Activated T-cell treated with anti-CD3 and anti-CD28 coated beads for 24 hours (primary cell): ENCODE data around the gene VDAC1.
"Not testable (repeated sequence)": the region's sequence is repeated elsewhere in the genome, so short reads cannot be mapped to it uniquely, and the experiment has no call there.

Experiments used
- DNase-seq: peaks from one replicate; pipeline ENCODE4 v3.0.0-alpha.2; 2020; ENCODE audit warnings: low read depth

VDAC1 gene

DNA sequence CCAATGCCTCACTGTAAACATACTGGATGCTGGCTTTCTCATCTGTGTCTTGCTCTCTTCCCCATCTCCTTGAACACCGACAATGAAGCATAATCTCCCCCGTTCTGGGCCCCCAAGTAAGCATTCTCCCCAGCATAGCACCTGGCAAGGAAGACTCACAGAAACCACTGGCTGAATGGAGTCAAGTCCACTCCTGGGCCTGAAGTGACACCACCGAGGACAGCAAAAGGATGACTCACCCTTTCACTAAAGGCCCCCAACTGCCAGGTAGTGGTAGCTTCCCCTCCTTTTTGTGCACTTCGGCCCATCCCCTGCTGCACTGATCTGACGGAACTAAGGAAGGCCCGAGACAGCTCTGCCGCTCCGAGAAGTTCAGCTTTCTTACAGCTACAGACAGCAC lies 9.4 kb downstream of the VDAC1 start:
- DNase-seq = no peak

DNA sequence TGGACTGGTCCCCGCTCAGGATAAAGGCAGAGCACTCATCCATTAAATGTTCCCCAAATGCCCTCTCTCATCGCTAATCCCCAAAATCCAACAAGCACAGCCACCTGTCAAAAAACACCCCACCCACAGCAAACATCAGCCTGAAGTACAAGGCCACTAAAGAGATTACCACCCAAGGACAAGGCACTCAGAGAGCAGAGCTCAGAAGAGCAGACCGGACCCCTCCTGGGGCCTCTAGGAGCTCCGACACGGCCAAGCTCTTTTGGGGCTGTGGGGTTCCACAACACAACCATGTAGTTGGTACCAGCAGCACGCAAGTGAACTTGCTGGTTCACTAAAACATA lies 9.8 kb downstream of the VDAC1 start:
- DNase-seq = no peak

DNA sequence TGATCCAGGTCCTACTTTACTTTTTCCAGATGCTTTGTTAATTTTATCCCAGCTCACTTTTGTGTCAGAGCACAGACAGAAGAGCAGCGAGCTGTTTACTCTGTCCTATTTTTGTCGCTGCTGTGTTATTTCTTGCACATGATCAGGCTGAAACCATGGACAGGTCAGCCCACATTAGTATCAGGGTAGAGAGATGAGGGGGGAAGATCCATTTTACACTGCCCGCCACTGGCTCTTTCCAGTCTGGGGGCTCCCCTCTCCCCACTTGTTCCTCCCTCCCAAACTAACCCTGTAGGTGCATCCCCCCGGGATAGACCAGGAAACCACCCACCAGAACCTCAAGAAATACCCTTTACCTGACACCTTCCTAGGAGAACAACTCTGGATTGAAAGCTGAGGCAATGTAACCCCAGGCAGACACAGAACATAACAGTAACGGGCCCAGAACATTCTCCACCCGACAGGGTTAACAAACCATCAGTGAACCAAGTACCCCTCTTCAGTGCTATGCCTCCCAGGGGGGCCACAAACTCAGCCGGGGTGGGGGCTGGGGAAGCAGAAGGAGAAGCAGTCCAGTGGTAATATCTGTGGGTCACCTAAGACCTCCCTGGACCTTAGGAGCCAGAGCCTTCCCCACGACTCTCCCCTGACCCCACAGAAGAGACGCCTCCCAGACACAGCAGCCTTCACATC lies 10.3 kb downstream of the VDAC1 start:
- DNase-seq = no peak

DNA sequence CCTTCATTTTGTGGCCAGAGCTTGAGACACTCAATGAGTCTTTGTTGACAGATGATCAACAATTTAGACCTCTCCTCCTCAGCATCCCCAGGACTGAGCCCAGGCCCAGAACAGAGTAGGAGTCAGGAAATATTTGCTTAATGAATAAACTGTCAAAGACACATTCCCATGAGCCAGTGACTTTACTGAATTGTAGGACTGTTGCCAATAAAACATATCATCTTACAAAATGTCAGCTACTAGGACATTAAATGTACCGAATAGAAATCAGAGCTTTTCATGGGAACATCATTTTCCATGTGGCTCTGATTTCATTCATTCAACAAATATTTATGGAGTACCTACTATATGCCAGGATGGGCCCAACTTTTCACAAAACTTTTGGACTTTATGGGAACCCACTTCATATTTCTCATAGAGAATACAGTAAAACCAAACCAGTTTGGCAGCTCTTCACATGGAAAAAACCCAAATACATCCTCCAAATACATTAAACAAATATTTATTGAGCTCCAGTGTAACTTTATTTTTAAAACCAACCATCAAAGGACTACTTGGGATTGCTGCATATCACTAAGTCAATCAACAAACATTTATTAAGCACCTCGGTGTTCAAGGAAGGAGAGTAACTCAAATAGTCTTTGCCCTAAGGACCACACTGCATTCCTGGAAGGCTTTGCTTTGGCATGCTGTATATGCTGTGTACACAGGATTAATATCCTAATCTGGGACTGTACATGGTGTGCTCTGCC lies 11.4 kb downstream of the VDAC1 start:
- DNase-seq = no peak

DNA sequence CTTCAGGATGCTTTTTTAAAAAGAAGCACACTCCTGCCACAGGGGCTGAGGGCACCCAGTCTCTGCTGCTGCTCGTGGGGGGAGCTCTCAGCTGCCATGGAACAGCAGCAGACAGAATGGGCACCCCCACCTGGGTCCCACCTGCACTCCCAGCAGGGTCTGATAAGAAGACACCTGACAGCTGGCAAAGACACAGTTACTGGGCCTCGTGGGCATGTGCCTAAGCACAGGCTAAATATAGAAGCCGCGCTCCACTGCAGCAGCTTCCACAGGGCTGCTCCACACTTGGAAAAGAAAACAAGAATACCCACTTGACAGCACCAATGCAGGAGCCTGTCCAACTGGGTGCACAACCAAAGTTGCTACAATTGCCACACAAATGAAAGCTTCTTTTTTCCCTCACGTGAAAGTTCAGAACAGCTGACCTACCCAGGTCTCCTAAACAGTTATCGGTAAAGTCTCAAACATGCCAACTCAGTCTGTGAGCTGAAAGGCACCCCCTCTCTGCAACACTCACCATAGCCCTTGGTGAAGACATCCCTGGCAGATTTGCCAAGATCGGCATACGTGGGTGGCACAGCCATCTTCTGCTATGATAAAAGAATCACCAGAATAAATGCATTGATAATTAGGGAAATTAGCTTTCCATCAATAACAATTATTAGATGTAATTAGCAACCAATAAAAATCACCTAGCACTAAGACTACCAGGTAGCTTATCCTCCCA lies 12.2 kb downstream of the VDAC1 start:
- no peak for DNase-seq

DNA sequence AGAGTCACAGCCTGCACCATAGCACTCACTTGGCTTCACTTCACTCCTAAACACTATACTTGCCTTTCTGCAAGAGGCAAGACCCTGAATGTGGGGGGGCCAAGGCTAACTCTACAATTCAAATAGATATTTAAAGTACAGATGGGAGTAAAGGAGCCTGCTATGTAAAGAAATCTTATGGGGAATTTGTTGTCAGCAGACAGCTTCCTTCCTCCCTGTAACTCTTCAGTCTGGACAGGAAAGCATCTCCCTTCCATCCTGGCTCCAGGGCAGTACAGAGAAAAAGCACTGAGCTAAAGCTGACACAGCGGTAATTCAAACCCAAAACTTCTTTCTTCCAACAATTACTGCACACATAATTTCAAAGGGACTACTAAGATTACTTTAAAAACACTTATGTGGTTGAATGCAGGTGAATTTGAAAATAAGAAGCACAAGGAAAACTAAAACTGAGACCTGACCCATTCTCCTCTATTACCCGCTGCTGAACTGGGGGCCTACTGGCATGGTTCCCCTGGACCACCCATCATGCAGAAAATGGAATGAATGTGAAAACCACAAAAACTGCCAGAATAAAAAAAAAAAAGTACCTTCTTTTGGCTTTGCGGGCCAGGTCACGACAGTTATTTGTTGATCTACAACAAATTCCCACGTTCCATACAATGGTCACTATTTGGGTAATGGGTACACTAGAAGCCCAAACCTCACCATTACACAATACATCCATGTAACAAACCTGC lies 13.4 kb downstream of the VDAC1 start:
- DNase-seq = no peak

DNA sequence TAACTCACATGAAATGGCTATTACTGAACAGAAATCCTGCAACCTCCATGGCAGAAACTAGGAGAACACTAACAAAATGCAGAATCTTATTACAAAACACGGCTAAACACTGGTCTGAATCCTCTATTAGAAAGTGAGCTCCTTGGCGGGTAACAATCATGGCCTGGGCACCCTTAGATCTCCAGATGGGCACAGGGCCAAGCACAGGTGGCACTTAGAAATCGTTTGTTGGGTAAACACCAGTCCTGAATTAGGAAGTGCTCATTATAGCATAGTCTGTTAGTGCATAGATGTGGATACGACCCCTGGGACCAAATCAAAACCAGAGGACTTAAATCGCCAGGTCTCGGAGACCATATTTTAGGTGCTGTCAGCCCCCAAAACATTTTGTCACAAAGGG lies 14.4 kb downstream of the VDAC1 start:
- DNase-seq = no peak

DNA sequence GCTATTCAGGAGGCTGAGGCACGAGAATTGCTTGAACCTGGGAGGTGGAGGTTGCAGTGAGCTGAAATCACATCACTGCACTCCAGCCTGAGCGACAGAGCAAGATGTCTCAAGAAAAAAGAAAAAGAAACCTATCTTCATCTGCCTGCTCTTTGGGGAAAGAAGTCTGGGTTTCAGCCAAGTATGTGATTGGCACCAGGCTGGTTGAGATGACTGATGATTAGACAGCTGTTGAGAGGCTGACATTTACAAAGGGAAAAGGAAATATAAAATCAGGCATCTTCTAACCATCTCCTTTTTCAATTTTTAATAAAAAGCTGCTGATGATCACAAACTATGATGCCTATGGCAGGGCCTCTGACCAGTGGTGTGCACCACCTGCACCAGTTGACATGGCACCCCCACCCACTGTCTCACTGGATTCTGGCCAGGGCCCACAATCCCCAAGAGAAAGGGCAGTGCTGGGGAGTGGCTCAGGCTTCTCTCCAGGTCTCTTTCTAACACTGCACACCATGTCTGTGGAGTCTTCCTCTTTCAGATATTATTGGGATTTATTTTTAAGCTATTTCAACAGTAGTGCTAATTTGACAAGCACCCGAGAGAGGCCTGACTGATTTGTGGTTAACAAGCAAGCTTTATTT lies 19.1 kb downstream of the VDAC1 start:
- no peak for DNase-seq

DNA sequence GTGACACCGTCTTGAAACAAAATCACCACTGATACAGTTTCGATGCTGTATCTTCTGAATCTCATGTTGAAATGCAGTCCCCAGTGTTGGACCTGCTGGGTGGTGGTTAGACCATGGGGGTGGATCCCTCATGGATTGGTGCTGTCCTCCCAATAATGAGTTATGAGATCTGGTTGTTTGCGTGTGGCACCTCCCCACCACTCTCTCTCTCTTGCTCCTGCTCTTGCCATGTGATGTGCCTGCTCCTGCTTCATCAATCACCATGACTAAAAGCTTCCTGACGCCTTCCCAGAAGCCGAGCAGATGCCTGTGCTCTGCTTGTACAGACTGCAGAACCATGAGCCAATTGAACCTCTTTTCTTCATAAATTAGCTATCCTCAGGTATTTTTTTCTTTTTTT lies 21.1 kb downstream of the VDAC1 start:
- DNase-seq = no peak

DNA sequence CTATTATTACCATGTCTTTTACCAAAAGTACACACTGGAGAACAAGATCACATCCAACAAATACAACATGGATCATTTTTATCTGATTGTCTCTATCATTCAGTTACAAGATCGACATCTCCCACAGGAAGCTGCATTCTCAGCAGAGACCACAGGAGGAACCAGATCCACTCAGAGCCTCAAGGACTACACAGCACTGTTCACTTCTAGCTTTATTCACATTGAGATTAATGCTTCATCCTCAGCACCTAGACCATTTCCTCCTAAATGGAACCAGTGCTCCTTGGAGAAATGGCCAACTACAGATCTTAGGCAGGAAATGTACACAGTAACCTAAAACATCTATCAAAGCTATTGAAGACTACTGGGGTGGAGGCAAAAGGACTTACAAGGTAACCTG lies 23.1 kb downstream of the VDAC1 start:
- DNase-seq = no peak

DNA sequence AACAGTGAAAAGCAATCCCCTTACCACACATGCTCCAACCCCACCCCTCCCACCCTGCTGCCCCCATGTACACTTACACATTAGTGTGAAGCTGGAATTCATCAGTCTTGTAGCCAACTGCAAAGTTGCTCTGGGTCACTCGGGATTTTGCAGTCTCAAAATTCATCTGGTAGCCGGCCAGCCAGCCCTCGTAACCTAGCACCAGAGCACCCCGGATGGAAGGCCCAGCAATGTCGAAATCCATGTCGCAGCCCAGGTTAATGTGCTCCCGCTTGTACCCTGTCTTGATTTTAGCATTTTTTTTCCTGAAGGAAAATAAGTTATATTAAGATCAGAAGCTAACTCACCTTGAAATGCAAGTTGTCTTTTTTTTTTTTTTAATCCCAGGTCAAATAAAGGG lies 24.1 kb downstream of the VDAC1 start:
- no peak for DNase-seq

DNA sequence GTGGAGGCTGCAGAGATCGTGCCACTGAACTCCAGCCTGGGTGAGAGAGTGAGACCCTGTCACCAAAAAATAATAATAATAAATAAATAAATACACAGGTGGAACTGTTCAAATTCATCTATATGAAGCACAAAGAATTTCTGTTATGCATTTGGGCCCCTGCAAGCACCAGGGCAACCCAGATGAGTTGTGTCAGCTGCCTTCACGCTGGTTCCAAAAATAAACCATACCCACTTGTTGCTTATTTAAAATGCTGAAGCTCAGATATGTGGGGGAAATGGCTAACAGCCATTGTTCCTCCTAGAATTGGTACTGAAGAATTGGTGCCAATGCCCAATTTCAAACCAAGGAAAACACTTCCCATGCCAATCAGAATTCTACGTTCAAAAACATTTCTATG lies 25.8 kb downstream of the VDAC1 start:
- DNase-seq = no peak

DNA sequence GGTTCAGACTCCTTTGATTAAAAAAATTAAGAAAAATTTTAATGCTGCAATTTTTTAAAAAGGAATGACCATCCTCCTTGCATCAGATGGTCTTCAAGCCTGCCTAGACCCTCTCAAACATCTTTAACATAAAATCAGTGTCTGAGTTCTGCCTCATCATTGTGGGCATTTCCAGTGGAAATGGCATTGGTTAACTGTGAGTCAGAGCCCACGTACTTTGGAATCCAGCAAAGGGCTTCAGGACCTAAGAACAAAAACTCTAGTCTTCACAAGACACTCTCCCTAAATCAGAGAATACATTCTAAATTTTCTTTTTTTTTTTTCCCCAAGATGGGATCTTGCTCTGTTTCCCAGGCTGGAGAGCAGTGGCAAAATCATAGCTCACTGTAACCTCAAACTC lies 26.9 kb downstream of the VDAC1 start:
- DNase-seq = no peak

DNA sequence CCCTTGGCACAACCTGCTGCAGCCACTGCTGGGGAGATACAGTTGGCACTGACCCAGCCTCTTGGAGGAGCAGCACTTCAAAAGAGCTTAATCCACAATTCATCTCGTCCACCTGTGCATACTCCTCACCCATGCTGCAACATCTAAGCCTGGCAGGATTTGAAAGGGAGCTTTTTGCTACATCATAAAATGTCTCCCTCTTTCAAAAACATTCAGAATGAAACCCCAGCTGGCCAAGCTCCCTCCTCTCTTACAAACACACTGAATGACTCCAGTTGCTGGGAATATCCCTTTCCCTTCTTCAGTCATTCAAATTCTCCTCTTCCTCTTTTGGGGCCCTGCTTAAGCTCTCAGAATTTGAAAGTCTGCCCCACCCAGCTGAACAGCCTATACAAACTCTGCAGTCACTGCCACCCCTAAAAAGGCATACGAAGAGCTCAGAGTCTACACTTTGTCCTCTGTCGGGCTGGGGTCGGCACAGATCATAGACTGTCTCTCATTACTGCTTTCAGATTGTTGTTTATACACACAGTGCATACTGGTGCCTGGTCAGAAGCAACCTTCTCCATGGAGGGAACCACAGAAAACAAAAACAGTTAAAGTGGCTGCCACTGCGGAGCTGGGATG lies 27.5 kb downstream of the VDAC1 start:
- DNase-seq = no peak

DNA sequence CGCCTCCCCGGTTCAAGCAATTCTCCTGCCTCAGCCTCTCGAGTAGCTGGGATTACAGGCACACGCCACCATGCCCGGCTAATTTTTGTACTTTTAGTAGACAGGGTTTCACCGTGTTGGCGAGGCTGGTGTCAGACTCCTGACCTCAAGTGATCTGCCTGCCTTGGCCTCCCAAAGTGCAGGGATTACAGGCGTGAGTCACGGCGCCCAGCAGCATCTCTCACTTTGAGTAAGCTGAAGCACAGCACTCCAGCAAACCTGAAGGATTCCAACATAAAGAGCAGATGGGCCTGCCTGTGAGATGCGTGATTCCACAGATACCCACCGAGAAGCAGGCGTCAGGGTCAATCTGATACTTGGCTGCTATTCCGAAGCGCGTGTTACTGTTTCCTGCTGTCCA lies 29.2 kb downstream of the VDAC1 start:
- not testable (repeated sequence) for DNase-seq

DNA sequence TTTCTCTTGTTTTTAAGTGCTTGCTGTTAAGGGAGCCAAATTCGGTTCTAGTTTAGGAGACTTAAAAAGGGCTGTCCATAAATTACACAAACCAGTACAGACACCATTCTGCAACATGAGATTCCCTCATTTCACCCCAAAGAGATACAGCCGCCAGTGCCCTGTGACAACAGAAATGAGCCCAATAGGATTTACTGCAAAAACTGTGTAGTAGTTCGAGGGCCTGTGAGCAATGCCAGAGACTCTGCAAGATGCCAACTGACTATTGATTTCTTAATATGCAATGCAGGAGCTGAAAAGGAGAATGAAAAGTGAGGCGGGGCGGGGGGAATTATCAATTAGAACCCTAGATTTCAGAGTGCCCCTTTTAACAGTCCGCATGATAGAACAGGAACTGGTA lies 30.6 kb downstream of the VDAC1 start:
- DNase-seq = no peak

DNA sequence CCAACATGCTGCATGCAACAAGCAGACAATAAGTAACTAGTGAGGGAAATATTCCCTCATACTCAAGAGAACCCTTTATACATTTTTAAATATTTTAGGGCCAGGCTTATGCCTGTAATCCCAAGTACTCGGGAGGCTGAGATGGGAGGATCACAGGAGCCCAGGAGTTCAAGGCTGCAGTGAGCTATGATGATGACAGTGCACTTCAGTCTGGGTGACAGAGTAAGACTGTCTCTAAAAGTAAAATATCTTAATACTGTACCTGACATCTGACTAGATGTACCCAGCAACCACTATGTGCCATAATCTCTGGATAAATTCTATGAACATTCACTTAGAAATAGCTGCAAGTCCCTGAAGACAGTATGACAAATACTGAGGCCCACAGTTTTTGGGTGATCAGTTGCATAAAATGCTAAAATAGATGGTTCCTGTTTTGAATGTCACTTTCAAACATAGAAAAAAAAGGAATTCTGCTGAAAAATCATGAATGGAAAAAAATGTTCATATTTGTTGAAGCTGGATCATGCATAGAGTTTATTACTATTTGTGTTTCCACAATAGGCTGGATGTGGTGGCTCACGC lies 34.4 kb downstream of the VDAC1 start:
- no peak for DNase-seq

DNA sequence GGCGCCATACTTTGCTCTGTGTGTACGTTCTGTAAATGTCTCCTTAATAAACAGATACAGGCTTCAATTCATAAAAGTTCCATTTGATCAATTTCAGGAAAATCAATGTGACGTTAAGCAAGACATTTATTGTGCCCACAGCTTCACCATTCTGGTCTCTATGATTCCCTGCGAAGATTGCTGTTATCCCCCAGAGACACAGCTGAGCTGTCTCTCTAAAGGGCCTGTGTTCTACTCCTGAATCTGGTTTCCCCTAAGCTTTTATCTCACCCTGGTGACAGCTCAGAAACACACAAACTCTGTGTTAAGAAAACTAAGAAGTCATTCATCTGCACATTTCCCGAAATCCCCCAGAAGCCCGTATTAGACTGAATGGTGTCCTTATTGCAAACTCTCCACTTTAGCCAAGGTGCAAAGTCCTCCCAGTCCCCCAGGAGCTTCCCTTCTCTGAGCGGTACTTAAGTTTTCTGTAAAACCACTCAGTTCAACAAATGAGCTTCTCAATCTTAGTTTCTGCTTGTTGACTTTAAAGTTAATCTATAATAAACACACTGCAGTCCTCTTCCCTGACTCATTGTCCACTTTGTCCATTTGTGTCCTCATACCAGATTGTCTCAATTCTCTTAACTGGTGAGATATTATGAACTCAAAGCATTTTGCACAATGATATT lies 35.0 kb downstream of the VDAC1 start:
- no peak for DNase-seq

DNA sequence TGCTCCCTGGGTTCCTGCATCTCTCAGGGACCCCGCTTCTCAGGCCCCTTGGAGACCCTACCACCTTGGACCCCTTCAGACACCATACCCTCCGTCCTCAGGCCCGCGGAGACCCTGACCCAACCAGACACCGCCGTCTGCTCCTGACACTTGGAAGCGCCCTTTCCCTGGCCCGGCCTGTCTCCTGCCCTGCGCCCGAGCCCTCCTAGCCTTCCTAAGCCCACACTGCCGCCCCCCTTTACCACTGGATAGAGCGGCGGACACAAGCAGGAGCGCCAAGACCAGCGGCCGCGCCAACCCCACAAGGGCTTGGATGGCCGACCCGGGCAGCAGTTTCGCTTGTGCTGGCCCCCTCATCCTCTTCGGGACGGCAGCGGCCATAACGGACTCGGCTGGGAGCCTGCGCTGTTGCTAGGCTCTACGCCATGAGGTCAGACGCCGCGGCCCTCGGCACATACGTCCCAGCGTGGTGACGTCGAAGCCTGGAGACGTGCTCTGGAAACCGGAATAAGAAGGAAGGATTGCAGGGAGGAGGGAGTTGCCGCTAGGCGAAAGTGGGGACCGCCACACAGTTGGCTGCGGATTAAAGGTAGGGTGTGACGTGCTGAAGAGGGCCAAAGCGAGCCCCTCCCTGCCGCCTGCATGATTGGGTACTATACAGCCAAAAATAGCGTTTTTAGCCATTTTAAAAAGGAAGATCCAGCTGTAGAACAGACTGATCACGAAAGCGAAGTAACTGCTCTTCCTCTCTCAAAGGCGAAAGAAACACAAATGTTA lies 36.4 kb downstream of the VDAC1 start, which contains the start of gene C5orf15:
Gene C5orf15, minus strand, starts transcription at position 422 of the 777 bp plus-strand sequence. Its CDS starts 41 bp downstream, at position 381.
- peak; percentile 90 for DNase-seq

DNA sequence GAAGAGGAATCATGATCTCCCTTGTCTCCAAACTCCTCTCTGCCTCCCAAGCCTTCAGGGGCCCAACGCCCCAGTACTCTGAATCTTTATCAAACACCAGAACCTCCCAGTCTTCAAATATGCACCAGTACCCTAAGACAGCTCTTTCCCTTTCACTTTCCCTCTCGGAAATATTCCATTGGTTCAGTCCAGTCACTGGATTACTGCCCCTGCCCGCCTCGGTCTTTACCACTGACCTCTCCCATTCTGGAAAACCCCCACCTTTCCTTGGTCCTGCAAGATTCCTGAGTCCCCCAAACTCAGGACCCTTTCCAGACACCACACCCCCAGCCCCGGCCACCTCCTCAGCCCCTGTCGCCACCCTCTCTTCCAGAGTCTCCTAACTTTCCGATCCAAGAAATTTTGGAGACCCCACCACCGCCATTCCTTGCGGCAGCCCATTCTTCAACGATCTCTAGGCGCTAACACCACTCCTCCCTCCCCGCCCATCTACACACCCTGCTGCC lies 37.0 kb downstream of the VDAC1 start:
- DNase-seq = peak; percentile 6
